ENCODE results near the gene MTRR.

Gene MTRR

GRCh38 chr5:7849681-7850394 lies 19.1 kb upstream of the MTRR start:
- no peak for TF ChIP-seq CTCF (IDR thresholded peaks at IDR 0.05; ENCODE audit: low read depth, low read length, missing control alignments)
- H3K4me3 ChIP-seq (ENCODE audit: low read depth, low read length) = no peak overlapping the region
- no peak for DNase-seq (ENCODE audit: low read depth)

GRCh38 chr5:7850395-7851239 lies 18.3 kb upstream of the MTRR start, which contains the start of gene CFAP90:
Gene CFAP90 (minus strand): TSS chr5:7851133. CDS start chr5:7851021, 112 bp downstream.
- no peak for DNase-seq (ENCODE audit: low read depth)
- no peak for TF ChIP-seq CTCF (IDR thresholded peaks at IDR 0.05; ENCODE audit: low read depth, low read length, missing control alignments)
- H3K4me3 ChIP-seq (ENCODE audit: low read depth, low read length) = no peak within 1 kb of the TSS

- no peak for DNase-seq (ENCODE audit: low read depth)
- H3K4me3 ChIP-seq (ENCODE audit: low read depth, low read length) = no peak overlapping the region
- TF ChIP-seq CTCF (IDR thresholded peaks at IDR 0.05; ENCODE audit: low read depth, low read length, missing control alignments) = no peak
Measured at GRCh38 chr5:7851240-7851592, 17.7 kb upstream of the MTRR start.

- no peak for TF ChIP-seq CTCF (IDR thresholded peaks at IDR 0.05; ENCODE audit: low read depth, low read length, missing control alignments)
- no peak for DNase-seq (ENCODE audit: low read depth)
- H3K4me3 ChIP-seq (ENCODE audit: low read depth, low read length) = no peak overlapping the region
Measured at GRCh38 chr5:7851617-7852289, 17.2 kb upstream of the MTRR start.

GRCh38 chr5:7852542-7852941 lies 16.4 kb upstream of the MTRR start:
- H3K4me3 ChIP-seq (ENCODE audit: low read depth, low read length) = no peak overlapping the region
- no peak for DNase-seq (ENCODE audit: low read depth)
- TF ChIP-seq CTCF (IDR thresholded peaks at IDR 0.05; ENCODE audit: low read depth, low read length, missing control alignments) = no peak

- no peak for TF ChIP-seq CTCF (IDR thresholded peaks at IDR 0.05; ENCODE audit: low read depth, low read length, missing control alignments)
- H3K4me3 ChIP-seq (ENCODE audit: low read depth, low read length) = no peak overlapping the region
- no peak for DNase-seq (ENCODE audit: low read depth)
Measured at GRCh38 chr5:7852988-7853387, 16.0 kb upstream of the MTRR start.

Measured in GM12864 (cell line).